GM21390 (cell line): ENCODE data around the gene MYCN.

ENCODE experiments used
- ATAC-seq: cut with Tn5 transposase; IDR thresholded peaks from one replicate; pipeline ENCODE4 v1.9.1; 2021; ENCODE audit not compliant: unreplicated experiment

Gene MYCN

GRCh38 chr2:15930589-15931318 lies 9.6 kb upstream of the MYCN start:
- no peak for ATAC-seq

- ATAC-seq = no peak
Measured at GRCh38 chr2:15931319-15931890, 8.9 kb upstream of the MYCN start.

GRCh38 chr2:15931950-15932349 lies 8.4 kb upstream of the MYCN start:
- no peak for ATAC-seq

GRCh38 chr2:15932394-15933183 lies 7.8 kb upstream of the MYCN start:
- no peak for ATAC-seq

- no peak for ATAC-seq
Measured at GRCh38 chr2:15933184-15933845, 7.0 kb upstream of the MYCN start.

GRCh38 chr2:15934291-15934945 lies 5.9 kb upstream of the MYCN start:
- no peak for ATAC-seq

- ATAC-seq = no peak
Measured at GRCh38 chr2:15935189-15935588, 5.2 kb upstream of the MYCN start.

GRCh38 chr2:15935675-15936074 lies 4.7 kb upstream of the MYCN start:
- no peak for ATAC-seq

- no peak for ATAC-seq
Measured at GRCh38 chr2:15936277-15937104, 3.9 kb upstream of the MYCN start.

- ATAC-seq = no peak
Measured at GRCh38 chr2:15937105-15937881, 3.1 kb upstream of the MYCN start.

- no peak for ATAC-seq
Measured at GRCh38 chr2:15937882-15938802, 2.2 kb upstream of the MYCN start.

GRCh38 chr2:15938803-15939555 lies 1.4 kb upstream of the MYCN start:
- ATAC-seq = no peak

GRCh38 chr2:15939556-15939853 lies 845 bp upstream of the MYCN start:
- ATAC-seq = peak; percentile 57

- ATAC-seq = no peak
Measured at GRCh38 chr2:15940661-15941480, 521 bp downstream of the MYCN start.

- ATAC-seq = no peak
Measured at GRCh38 chr2:15941481-15941850, 1.1 kb downstream of the MYCN start.

GRCh38 chr2:15941871-15942710 lies 1.7 kb downstream of the MYCN start:
- ATAC-seq = no peak
